Endothelial cell of umbilical vein (primary cell): ENCODE results near the gene NKD1. TPM values are rescaled to one million over a fixed set of nuclear protein-coding genes. Genes with fewer than 3 reads are reported as not detected.

ENCODE experiments used
- BruUV-seq: library from RNA; stranded (reverse); fragments of 400-500 nt; replicated peaks from 2 replicates; lab custom pipeline; 2021; lab: Mats Ljungman, UMichigan
- CTCF ChIA-PET: fragments of 300-600, 350-600 bp; sonication (Branson Sonifier 250); formaldehyde crosslinking; loops from one replicate; lab custom pipeline; 2021; ENCODE audit warnings: antibody characterized with exemption, inconsistent platforms; lab: Charles Lee
- POLR2A ChIA-PET: fragments of 300-600, 350-600 bp; sonication (Branson Sonifier 250); formaldehyde crosslinking; loops from one replicate; lab custom pipeline; 2021; ENCODE audit warnings: antibody characterized with exemption, inconsistent platforms; lab: Charles Lee
- DNase-seq: peaks from one replicate; pipeline ENCODE4 v3.0.0-alpha.2; 2011; ENCODE audit warnings: low read depth, low spot score
- FAIRE-seq: peaks from 2 replicates; lab custom pipeline; 2011; peaks lifted over from hg19 to GRCh38; lab: Jason Lieb, UNC
- H2AFZ ChIP-seq: 2 replicates; pipeline ENCODE4 v1.6.0; 2012; ENCODE audit warnings: low read depth, low read length, control low read depth, inconsistent platforms
- H3K27ac ChIP-seq: 2 replicates; pipeline ENCODE4 v1.5.1; 2011; ENCODE audit warnings: low read depth, mild to moderate bottlenecking, control low read depth, low read length, moderate library complexity; ENCODE audit not compliant: insufficient read depth
- H3K27me3 ChIP-seq, 2 experiments: 2 replicates each; pipeline versions ENCODE4 v1.6.0 to v1.6.1; 2011; ENCODE audit warnings: low read length in 2 of 2, mixed read lengths in 1 of 2; ENCODE audit not compliant: control insufficient read depth in 2 of 2, insufficient read depth in 2 of 2
- H3K36me3 ChIP-seq, 2 experiments: 2 replicates in 1 of 2; 3 replicates in 1 of 2; pipeline ENCODE4 v1.5.1; 2011; ENCODE audit warnings: low read length in 2 of 2, mild to moderate bottlenecking in 1 of 2, moderate library complexity in 1 of 2; ENCODE audit not compliant: control insufficient read depth in 2 of 2, insufficient read depth in 2 of 2; ENCODE audit errors: extremely low read depth in 1 of 2
- H3K4me1 ChIP-seq: 3 replicates; pipeline ENCODE4 v1.5.1; 2011; ENCODE audit warnings: mild to moderate bottlenecking, low read length; ENCODE audit not compliant: control insufficient read depth, insufficient read depth; ENCODE audit errors: extremely low read depth
- H3K4me2 ChIP-seq: 2 replicates; pipeline ENCODE4 v1.6.1; 2011; ENCODE audit warnings: low read length, control low read depth, mixed read lengths; ENCODE audit not compliant: insufficient read depth
- H3K4me3 ChIP-seq, 3 experiments: fragments of 200-600 bp in 1 of 3; sonication (generic), shearing (Covaris generic) in 1 of 3; replicated peaks in 1 of 3; 2 replicates each; pipeline ENCODE4 v1.5.1; 2011 to 2016; ENCODE audit warnings: control low read depth in 3 of 3, low read length in 3 of 3, mild to moderate bottlenecking in 2 of 3, inconsistent platforms in 1 of 3, low read depth in 1 of 3, moderate library complexity in 1 of 3; ENCODE audit not compliant: insufficient read depth in 1 of 3
- H3K79me2 ChIP-seq: 2 replicates; pipeline ENCODE4 v1.6.0; 2012; ENCODE audit warnings: low read length, inconsistent platforms; ENCODE audit not compliant: control insufficient read depth, insufficient read depth
- H3K9ac ChIP-seq: replicated peaks from 2 replicates; pipeline ENCODE3; 2011; ENCODE audit warnings: low read length, control low read depth; ENCODE audit not compliant: insufficient read depth; ENCODE audit errors: extremely low read depth
- H3K9me1 ChIP-seq: replicated peaks from 3 replicates; pipeline ENCODE4 v1.6.0; 2011; ENCODE audit warnings: mild to moderate bottlenecking, low read length; ENCODE audit not compliant: control insufficient read depth, insufficient read depth; ENCODE audit errors: extremely low read depth
- H3K9me3 ChIP-seq: replicated peaks from 2 replicates; pipeline ENCODE4 v1.5.1; 2012; ENCODE audit warnings: low read length, inconsistent platforms; ENCODE audit not compliant: control insufficient read depth, insufficient read depth
- H4K20me1 ChIP-seq: replicated peaks from 2 replicates; pipeline ENCODE3; 2011; ENCODE audit warnings: mild to moderate bottlenecking, low read length; ENCODE audit not compliant: control insufficient read depth, insufficient read depth; ENCODE audit errors: extremely low read depth
- CTCF ChIP-seq, 2 donors: IDR thresholded peaks; 1 replicate in 1 of 2; 2 replicates in 1 of 2; pipeline ENCODE4 v1.5.1; 2011; ENCODE audit warnings: low read length in 2 of 2, mild to moderate bottlenecking in 2 of 2, moderate library complexity in 2 of 2, control low read depth in 1 of 2, inconsistent platforms in 1 of 2, low read depth in 1 of 2; ENCODE audit not compliant: insufficient read depth in 1 of 2; ENCODE audit errors: extremely low read depth in 1 of 2
- EZH2 ChIP-seq: IDR thresholded peaks from 2 replicates; pipeline ENCODE4 v1.6.1; 2012; ENCODE audit warnings: borderline replicate concordance, low read depth, mild to moderate bottlenecking, moderate library complexity, low read length, inconsistent platforms; ENCODE audit not compliant: severe bottlenecking
- FOS ChIP-seq: IDR thresholded peaks from 2 replicates; pipeline ENCODE4 v1.6.1; 2011; ENCODE audit warnings: mild to moderate bottlenecking, low read length, moderate library complexity, borderline replicate concordance; ENCODE audit not compliant: insufficient read depth
- GATA2 ChIP-seq: IDR thresholded peaks from 2 replicates; pipeline ENCODE4 v1.7.0; 2011; ENCODE audit warnings: low read depth, mild to moderate bottlenecking, moderate library complexity, mixed read lengths, low read length; ENCODE audit not compliant: insufficient read length, insufficient read depth
- JUN ChIP-seq: IDR thresholded peaks from 2 replicates; pipeline ENCODE4 v1.6.1; 2011; ENCODE audit warnings: borderline replicate concordance, low read depth; ENCODE audit not compliant: insufficient read length, insufficient read depth
- MAX ChIP-seq: IDR thresholded peaks from 2 replicates; pipeline ENCODE4 v1.6.1; 2011; ENCODE audit not compliant: insufficient read depth, insufficient read length
- MYC ChIP-seq: IDR thresholded peaks from one replicate; pipeline ENCODE4 v1.6.1; 2011; ENCODE audit warnings: mild to moderate bottlenecking, low read depth, low read length
- POLR2A ChIP-seq: IDR thresholded peaks from 2 replicates; pipeline ENCODE4 v1.6.1; 2012; ENCODE audit warnings: low read depth, mild to moderate bottlenecking, control low read depth, low read length
- POLR2AphosphoS5 ChIP-seq: IDR thresholded peaks from 2 replicates; pipeline ENCODE4 v1.6.1; 2012; ENCODE audit warnings: low read depth, mild to moderate bottlenecking, control low read depth, low read length, moderate library complexity; ENCODE audit not compliant: insufficient read depth
- dilution Hi-C: fragments of 300-500 bp; cut with MboI; formaldehyde crosslinking; loops from one replicate; pipeline ENCODE4 v1.15.0; 2019; ENCODE audit warnings: low sequenced_read_pairs; ENCODE audit not compliant: extremely low pct_ligation_motif_present
- intact Hi-C: fragments of 100-400 bp; cut with micrococcal nuclease; formaldehyde crosslinking; loops from one replicate; pipeline ENCODE4 v1.10.0; 2022
- polyA plus RNA-seq, 4 experiments: library from polyadenylated mRNA; depleted of rRNA in 3 of 4; stranded (reverse) in 3 of 4; unstranded in 1 of 4; fragments of >200 nt; gene quantifications; 2 replicates each; pipeline versions ENCODE4 v1.2.1 to v1.2.3, GENCODE V29; 2011 to 2012; ENCODE audit warnings: missing spikeins in 1 of 4
- total RNA-seq: library from RNA; stranded (reverse); gene quantifications from 2 replicates; pipeline ENCODE4 v1.2.3, GENCODE V29; 2021

The NKD1 gene
- total and polyA plus RNA-seq, 2 donors (not counting 3 experiments of a cell fraction or from before 2014, with no cell fraction given): not detected

- Histone ChIP-seq H3K4me2 (no peak overlapping the region), H3K27ac (no peak overlapping the region), H3K4me1 (no peaks in the 10 kb centered on the region), H3K4me3 (no peak overlapping the region), H2AFZ (no peak overlapping the region), H3K27me3 (no peaks in the 10 kb centered on the region), H3K9me1 (no peaks in the 10 kb centered on the region), H3K9me3 (no peaks in the 10 kb centered on the region), H4K20me1 (no peaks in the 10 kb centered on the region), H3K36me3 (no peaks in the 10 kb centered on the region), H3K79me2 (no peaks in the 10 kb centered on the region), H3K9ac (no peak overlapping the region)
- no TSS peak for BruUV-seq
- CTCF ChIA-PET: no interaction called here
- intact Hi-C loops: no loop called here
- dilution Hi-C loops: no loop called here
- POLR2A ChIA-PET: no interaction called here
- no peak for TF ChIP-seq JUN
- TF ChIP-seq MYC: no peak
- no peak for TF ChIP-seq CTCF (IDR thresholded peaks at IDR 0.05; ENCODE audit: extremely low read depth in 1 of 2, insufficient read depth in 1 of 2, low read depth in 1 of 2, low read length in 2 of 2)
- no peak for TF ChIP-seq GATA2
- TF ChIP-seq FOS: no peak
- no peak for TF ChIP-seq EZH2
- no peak for TF ChIP-seq MAX
- no peak for TF ChIP-seq POLR2AphosphoS5
- no peak for TF ChIP-seq POLR2A
- DNase-seq (no peak), FAIRE-seq (no peak)
These were observed 142.0 kb downstream of the NKD1 start for GRCh38 chr16:50690177-50690576.
